Activated CD8-positive, alpha-beta memory T cell treated with anti-CD3 and anti-CD28 coated beads, Interleukin-2, amount 50 U/mL, for 1 hour (primary cell): ENCODE measurements around the gene C17orf67.

ENCODE experiments used
- DNase-seq: peaks from one replicate; pipeline ENCODE4 v3.0.0-alpha.2; 2020; ENCODE audit errors: extremely low read depth

C17orf67 gene, protein sequence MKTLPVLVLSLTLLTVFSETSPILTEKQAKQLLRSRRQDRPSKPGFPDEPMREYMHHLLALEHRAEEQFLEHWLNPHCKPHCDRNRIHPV

DNA sequence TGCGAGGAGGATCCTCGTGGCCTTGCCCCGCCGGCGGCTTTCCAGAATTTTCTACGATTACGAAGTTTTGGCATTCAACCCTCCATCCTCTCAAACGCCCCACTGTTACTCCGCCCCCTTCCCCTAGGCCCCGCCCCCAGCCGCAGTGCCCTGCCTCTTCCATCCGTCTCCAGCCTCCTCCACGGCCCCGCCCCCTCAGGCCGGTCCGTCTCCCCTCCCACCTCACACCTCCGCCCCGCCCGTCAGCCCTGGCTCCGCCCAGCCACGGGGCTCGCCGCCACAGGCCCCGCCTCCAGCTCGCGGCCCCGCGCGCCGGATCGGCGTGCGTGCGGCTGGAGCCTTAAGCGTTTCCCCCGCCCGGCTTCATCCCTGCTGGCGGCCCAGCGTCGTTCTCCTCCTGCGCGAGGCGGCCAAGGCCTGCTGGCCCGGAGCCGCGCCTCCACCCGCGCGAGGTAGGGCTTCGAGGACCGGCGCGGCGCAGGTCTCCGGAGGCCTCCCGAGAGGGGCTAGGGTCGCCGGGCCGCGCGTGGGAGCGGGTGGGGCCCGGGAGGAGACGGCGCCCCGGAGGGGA lies at the start of gene C17orf67, which contains the start of gene DGKE:
TSS of gene C17orf67 (minus strand) at position 112 of the 571 bp plus-strand sequence. CDS start 18,110 bp downstream, outside the sequence.
TSS of gene DGKE (plus strand) at position 343 of the 571 bp plus-strand sequence. CDS start 645 bp downstream, outside the sequence.
- peak; percentile 95 for DNase-seq

DNA sequence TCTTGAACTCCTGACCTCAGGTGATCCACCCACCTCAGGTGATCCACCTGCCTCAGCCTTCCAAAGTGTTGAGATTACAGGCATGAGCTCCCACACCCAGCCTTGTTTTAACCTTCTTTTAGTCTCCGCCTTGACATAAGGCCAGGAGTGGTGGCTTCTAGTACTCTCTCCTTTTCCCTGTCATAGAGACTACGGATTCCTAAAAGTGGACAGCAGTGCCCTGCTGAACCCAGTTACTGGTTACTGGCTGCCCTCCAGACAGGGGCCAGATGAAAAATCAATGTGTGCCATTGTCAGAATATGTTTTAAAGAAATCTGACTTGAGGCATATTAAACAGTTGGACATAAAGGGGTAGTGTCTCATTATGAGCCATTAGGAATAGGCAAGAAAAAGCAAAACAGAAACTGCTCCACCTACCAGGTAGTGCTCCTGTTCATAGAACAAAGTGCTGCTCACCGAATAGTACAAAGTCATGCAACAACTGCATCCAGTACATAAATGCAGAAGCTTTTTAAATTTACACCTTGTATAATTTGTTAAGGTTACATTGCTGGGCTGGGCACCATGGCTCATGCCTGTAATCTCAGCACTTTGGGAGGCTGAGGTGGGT lies 48.1 kb upstream of the C17orf67 start:
- no peak for DNase-seq

DNA sequence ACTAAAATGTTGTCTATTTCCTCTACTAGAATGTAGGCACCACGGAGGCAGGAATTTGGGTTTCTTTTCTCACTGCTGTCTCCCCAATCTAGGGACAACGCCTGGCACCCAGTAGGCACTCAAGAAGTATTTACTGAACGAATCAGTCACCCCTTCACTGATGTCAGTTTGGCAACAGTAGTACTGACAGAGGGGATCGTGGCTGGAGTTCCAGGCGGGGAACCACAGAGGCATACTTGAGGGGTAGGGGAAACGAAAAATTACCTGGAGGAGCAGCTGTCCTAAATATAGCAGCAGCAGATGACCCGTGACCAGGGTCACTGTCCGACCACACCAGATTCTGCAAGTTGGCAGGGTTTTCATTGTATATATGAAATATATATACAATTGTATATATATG lies 46.9 kb upstream of the C17orf67 start:
- DNase-seq = no peak

DNA sequence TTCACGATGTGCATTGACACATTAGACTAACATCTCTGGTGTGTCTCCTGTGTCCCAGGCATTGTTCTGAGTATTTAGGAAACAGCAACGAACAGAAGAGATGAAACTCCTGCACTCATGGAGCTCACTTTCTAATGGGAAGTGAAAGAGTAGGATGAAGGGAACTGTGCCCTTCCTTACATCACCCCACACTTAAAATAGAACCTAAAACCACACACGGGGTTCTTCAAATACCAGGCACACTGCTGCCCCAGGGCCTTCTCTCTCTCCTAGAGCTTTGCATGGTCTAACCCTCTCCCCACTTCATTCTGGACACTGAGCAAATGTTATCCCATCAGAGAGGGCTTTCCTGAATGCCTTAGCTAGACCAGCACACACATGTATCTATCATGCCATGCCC lies 46.4 kb upstream of the C17orf67 start:
- no peak for DNase-seq

DNA sequence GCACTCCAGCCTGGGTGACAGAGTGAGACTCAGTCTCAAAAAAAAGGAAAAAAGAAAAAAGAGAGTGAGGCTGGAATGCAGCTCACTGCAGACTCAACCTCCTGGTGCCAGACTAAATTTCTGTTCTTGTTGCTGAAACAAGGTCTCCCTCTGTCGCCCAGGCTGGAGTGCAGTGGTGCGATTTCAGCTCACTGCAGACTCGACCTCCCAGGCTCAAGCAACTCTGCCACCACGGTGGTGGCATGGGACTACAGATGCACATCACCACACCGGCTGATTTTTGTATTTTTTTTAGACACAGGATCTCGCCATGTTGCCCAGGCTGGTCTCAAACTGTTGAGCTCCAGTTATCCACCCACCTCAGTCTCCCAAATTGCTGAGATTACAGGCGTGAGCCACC lies 45.6 kb upstream of the C17orf67 start:
- DNase-seq = no peak

DNA sequence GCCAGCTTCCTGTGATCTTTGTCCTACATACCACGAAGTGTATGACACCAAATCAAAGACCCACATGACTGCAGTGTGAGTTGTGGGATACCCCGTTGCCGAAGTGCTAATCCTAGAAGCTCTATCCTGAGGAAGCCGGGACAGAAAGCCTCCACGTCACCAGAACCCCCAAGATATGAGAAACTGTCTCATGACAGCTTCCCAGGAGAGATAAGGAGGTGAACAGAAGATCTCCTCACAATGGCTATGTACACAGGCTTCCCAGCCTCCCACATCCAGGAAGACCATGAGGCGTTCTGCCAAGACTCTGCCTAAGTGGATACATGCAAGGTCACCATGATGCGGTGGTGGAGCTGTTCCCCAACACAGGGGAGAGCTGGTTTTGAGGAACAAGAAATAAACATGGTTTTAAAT lies 43.1 kb upstream of the C17orf67 start:
- no peak for DNase-seq

DNA sequence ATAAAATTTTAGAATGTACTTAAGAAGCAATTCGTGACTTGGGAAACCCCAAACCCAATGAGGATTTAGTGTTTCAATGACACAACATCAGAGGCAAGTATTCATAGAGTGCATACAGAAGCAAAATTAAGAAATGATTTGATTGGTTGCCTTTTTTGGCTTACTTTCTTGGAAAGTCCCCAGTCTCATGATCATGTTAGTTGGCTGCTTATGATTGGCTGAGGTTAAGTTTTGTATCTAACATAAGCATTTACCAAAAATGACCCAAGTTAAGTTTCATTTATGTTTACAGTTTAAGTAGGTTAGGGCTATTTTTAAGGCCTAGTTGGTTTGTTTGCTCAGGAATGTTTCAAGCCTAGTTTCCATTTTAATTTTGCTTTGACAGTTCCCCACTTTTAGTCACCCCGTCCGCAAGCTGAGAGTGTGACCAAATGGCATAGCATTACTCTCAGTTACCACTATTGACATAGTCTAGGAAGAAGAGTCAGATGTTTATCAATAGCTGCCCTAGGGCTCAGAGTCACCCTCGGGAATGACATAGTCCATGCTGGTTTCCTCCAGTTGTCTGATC lies 36.4 kb upstream of the C17orf67 start:
- no peak for DNase-seq

DNA sequence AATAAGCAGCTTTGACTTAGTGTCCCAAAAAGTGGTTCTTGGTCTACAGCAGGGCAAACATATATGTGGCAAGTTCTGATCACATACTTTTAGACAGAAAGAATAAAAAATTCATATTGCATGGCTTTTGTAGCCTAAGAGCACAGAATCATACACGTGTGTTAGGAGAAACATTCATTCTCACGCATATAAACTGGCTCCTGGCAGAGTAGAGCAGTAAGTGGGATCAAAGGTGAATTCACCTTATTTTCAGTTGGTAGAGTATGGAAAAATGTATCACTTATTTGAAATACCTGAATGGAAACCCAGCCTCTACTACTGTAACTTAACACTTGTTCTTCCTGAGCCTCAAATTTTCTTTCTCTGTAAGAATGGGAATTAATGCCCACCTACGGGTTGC lies 35.0 kb upstream of the C17orf67 start:
- DNase-seq = no peak

DNA sequence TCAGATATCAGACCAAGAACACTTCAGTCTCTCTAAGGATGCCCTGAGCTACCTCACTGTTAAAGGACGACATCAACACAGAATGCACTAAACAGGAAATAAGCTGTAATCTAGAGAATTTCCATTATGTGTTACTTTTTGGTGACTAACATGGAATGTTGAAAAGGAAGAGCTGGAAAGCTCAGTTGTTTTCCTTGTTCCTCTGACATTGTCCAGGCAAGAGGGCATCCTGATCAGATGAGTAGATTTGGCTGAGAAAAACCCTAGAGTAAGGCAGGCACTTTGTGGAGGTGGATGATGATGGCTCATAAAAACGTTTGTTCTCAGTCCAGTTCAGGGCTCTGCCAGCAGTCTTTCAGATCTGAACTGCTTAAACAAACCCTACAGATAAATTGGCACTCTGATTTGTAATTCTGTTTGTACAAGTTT lies 34.2 kb upstream of the C17orf67 start:
- DNase-seq = no peak

DNA sequence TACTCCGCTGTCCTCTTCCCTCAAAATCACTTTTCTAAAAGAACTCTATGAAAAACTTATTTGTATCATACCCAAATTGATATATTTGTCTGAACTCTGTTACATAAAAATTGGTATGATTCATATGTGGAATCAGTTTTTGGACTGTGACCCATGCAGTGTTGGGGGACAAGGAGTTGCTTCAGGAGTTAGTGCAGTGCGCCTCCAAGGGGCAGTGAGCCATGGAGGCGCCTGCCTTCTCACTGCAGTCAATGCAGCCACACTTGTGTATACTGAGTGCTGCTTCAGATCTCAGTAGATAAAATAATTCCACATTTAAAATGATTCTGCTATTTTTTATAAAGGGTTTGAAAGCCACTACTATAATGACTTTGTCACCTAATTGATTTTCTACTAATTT lies 32.8 kb upstream of the C17orf67 start:
- DNase-seq = no peak

DNA sequence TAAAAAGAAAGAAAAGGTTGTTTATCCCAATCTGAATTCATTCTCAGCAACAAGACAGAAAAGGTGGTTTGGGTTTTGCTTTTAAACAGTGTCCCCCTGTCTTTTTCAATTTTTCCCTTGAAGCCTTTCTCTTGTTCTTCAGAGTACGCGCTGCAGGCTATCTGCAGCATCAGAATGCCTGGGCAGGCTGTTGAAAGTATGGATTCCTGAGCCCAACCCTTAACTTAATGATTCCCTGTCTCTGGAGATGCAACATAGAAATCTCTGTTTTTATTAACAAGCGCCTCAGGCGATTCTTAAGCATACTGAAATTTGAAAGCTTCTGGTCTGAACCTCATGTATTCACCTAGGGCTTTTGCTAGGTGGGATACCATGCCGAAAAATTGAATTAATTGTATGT lies 32.4 kb upstream of the C17orf67 start:
- no peak for DNase-seq

DNA sequence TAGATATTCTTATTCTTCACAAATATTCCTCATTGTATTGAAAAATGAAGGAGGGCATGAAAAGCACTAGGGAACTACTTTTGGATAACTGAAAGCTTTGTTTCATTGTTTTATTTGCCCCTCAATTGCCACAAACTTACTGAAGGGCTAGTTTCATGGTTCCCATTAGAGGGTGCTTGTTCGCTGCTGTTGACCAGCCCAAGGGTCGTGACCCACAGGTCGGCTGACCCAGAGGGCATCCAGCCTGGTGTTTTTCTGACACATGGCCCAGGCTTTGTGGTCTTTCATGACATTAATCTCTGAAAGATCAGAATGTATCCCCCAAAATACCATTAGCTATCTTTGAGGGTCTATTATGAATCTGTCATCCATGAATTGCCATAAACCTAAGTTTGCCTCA lies 30.3 kb upstream of the C17orf67 start:
- DNase-seq = no peak

DNA sequence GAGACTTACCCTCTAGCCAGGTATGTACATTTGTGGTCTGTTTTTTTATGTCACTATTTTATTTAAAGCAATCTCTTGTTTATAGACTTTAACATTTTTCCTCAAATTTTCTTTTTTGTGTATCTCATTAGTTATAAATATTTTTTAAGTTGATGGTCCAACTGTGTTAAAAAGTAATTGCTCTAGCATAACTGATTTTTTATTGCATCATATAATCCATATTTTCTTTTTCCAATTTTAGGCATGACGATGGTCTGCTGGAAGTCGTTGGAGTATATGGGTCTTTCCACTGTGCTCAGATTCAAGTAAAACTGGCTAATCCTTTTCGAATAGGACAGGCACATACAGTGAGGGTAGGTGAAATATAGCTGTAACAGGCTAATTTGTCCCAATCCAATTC lies 28.2 kb upstream of the C17orf67 start:
- no peak for DNase-seq

DNA sequence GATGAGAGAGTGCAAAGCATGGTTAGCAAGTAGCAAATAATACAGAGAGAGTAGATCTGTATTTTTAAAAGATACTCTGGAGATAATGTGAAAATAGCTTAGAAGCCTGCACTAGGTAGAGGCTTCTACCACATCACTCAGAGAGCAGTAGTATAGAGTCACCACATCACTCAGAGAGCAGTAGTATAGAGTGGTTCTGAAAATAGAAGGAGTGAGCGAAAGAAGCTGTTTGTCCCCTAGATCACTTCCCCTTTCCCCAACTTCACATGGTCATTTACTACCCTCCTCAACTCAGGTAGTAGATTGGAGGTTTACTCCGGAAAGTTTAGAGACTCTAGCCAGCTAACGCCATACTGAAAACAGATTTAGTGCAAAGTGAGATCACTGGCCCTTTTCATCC lies 17.3 kb upstream of the C17orf67 start:
- DNase-seq = no peak

DNA sequence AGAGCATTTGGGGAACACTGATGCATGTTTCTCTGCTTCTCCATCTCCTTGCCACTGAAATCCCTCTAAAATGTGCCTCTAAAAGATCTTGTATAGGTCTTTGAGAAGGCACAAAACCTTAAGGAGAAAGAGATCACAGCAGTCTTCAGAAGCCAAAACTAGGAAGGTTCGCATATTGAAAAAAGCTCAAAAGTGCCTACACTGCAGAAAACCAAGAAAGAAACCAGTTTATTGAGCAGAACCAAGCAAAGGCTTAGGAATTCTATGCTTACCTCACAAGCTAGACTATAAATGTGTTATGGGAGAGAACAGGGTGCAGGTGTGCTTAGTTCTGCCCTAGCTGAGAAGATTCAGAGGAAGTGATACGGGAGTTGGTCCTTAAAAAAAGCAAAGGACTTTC lies 16.9 kb upstream of the C17orf67 start:
- no peak for DNase-seq

DNA sequence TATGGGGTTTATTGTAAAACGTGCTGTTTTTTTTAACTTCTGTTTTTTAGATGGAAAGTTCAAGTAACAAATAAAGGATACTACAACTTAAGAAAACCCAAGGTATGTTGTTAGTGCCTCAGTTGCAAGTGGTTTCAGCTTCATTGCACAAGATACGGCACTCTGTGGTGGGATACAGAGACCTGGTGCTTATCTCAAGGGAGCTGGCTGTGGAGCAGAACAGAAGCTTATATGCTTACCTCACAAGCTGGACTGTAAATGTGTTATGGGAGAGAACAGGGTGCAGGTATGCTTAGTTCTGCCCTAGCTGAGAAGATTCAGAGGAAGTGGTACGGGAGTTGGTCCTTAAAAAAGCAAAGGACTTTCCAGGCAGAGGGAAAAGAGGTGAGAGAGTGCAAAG lies 15.4 kb upstream of the C17orf67 start:
- DNase-seq = no peak

DNA sequence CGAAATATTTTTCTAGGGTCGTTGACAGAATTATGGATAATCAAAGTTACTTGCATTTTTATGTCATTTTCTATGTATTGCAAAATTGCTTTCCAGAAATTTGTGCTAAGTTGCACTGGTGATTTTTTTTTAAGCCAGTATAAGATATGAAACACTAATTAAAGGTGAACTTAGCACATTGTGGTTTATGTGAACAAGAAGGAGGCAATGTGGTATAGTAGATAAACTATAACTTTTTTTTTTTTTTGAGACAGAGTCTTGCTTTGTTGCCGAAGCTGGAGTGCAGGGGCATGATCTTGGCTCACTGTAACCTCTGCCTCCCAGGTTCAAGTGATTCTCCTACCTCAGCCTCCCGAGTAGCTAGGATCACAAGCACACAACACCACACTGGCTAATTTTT lies 13.4 kb upstream of the C17orf67 start:
- DNase-seq = no peak

DNA sequence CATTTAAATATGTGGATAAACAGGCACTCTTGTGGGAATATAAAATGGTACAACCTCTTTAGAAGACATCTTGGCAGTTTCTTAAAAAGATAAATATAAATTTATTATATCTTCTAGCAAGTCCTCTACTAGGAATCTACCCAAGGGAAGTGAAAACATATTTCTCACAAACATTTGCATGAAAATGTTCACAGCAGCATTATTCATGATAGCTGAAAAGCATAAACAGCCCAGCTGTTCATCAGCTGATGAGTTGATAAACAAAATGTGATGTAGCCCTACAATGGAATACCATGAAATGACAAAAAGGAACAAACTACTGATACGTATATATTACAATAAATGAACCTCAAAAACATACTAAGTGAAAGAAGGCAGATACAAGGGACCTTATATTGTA lies 12.2 kb upstream of the C17orf67 start:
- no peak for DNase-seq

DNA sequence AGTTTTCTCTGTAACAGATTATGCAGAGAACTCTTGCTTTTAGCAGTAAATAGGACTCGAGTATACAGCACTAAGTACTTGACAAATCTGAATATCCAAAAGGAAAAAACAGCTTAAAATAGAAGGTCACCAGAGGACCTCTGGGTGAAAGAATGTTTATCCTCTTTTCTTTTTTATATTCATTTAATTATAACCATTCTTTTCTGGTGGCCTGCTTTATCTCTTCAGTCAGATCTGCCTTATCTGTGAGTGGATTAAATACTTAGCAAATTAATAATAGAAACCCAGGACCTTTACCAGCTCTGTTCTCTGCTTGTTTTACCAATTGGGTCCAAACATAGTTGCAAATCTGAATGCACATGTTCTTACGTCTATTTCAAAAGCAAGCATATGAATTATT lies 8.9 kb upstream of the C17orf67 start:
- DNase-seq = no peak

DNA sequence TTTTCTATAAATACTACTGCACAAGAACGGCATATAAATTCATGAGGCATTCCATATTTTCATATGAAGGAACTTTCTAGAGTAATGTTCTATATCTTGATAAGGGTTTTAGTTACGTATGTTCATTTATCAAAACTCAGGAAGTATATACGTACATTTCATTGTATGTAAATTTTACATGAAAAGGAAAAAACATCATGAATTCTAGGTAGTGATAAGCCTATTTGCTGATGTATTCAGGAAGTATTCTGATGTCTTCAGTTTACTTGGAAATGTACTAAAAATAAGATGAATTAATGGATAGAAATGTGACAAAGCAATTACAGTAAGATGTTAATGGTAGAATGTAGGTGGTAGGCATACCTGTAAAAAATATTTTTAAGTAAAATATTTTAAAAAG lies 5.0 kb upstream of the C17orf67 start:
- DNase-seq = no peak

DNA sequence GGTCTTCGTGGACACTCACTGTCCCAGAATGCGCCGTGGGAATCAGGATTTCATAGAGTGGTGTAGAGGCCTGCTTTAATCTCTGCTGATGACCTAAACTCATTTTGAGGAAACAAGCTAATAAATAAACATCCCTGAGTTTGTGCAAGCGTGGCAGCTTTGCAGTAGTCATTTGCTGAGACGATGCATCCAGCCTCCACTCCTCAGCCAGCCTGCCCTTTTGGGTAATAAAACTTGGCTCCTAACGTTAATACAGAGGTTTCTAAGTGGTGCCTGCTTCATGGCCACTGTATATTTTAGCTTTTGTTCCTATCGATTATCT lies 1.5 kb upstream of the C17orf67 start:
- no peak for DNase-seq

DNA sequence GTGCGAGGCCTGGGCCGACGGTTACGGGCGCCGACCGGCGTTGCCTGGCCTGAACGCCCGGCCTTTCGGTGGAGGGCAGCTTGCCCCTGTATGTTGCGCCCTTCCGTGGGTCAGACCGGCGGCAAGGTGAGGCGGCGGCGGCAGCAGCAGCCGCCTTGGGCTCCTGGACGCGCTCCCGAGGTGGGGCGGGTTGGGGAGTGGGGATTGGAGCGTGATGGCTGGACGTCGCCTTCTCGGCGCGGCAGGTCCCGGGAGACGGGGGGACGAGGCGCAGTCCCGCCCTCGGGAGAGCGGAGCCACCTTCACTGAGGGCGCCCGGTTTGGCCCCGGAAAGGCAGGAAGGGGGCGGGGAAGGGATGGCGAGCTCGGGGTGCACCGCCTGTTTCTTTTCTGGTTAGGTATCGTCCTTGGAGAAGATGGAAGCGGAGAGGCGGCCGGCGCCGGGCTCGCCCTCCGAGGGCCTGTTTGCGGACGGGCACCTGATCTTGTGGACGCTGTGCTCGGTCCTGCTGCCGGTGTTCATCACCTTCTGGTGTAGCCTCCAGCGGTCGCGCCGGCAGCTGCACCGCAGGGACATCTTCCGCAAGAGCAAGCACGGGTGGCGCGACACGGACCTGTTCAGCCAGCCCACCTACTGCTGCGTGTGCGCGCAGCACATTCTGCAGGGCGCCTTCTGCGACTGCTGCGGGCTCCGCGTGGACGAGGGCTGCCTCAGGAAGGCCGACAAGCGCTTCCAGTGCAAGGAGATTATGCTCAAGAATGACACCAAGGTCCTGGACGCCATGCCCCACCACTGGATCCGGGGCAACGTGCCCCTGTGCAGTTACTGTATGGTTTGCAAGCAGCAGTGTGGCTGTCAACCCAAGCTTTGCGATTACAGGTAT lies 902 bp upstream of the C17orf67 start:
- DNase-seq = peak; percentile 44
